ENCODE results near the gene DAPK2.
A peak's percentile ranks its signal among the peaks of the same experiment; 100 is the strongest.
"Not testable (repeated sequence)": the region's sequence is repeated elsewhere in the genome, so short reads cannot be mapped to it uniquely, and the experiment has no call there.

DAPK2 gene

GRCh38 chr15:63915873-63916771 lies 130.2 kb downstream of the DAPK2 start:
- no peak for DNase-seq (ENCODE audit: low read depth in 2 of 2)

- DNase-seq (ENCODE audit: low read depth in 2 of 2) = no peak
Observed at GRCh38 chr15:63915209-63915872, 130.9 kb downstream of the DAPK2 start.

GRCh38 chr15:63913786-63914315 lies 132.4 kb downstream of the DAPK2 start:
- DNase-seq (ENCODE audit: low read depth in 2 of 2) = no peak

GRCh38 chr15:63913336-63913735 lies 132.9 kb downstream of the DAPK2 start:
- no peak for DNase-seq (ENCODE audit: low read depth in 2 of 2)

GRCh38 chr15:63912061-63912615 lies 134.1 kb downstream of the DAPK2 start:
- no peak for DNase-seq (ENCODE audit: low read depth in 2 of 2)

GRCh38 chr15:63911160-63911559 lies 135.1 kb downstream of the DAPK2 start:
- DNase-seq (ENCODE audit: low read depth in 2 of 2) = no peak

GRCh38 chr15:63909819-63910437 lies 136.4 kb downstream of the DAPK2 start:
- peak; percentile 35 to 43 for DNase-seq (ENCODE audit: low read depth in 2 of 2)

GRCh38 chr15:63908991-63909390 lies 137.3 kb downstream of the DAPK2 start:
- DNase-seq (ENCODE audit: low read depth in 2 of 2) = no peak

GRCh38 chr15:63908281-63908680 lies 138.0 kb downstream of the DAPK2 start:
- no peak for DNase-seq (ENCODE audit: low read depth in 2 of 2)

GRCh38 chr15:63907521-63907920 lies 138.8 kb downstream of the DAPK2 start:
- no peak for DNase-seq (ENCODE audit: low read depth in 2 of 2)

- no peak for DNase-seq (ENCODE audit: low read depth in 2 of 2)
Observed at GRCh38 chr15:63906266-63906584, 140.1 kb downstream of the DAPK2 start.

- no peak for DNase-seq (ENCODE audit: low read depth in 2 of 2)
Observed at GRCh38 chr15:63905558-63906265, 140.6 kb downstream of the DAPK2 start.

- no peak for DNase-seq (ENCODE audit: low read depth in 2 of 2)
Observed at GRCh38 chr15:63905131-63905530, 141.2 kb downstream of the DAPK2 start.

GRCh38 chr15:63904042-63904441 lies 142.2 kb downstream of the DAPK2 start:
- no peak for DNase-seq (ENCODE audit: low read depth in 2 of 2)

- DNase-seq (ENCODE audit: low read depth in 2 of 2) = no peak
Observed at GRCh38 chr15:63902671-63903035, 143.6 kb downstream of the DAPK2 start.

GRCh38 chr15:63901912-63902670 lies 144.2 kb downstream of the DAPK2 start:
- no peak for DNase-seq (ENCODE audit: low read depth in 2 of 2)

- no peak for DNase-seq (ENCODE audit: low read depth in 2 of 2)
Observed at GRCh38 chr15:63900306-63900705, 146.0 kb downstream of the DAPK2 start.

GRCh38 chr15:63899606-63900005 lies 146.7 kb downstream of the DAPK2 start:
- DNase-seq (ENCODE audit: low read depth in 2 of 2) = not testable (repeated sequence)

GRCh38 chr15:63899193-63899592 lies 147.1 kb downstream of the DAPK2 start:
- no peak for DNase-seq (ENCODE audit: low read depth in 2 of 2)

- no peak for DNase-seq (ENCODE audit: low read depth in 2 of 2)
Observed at GRCh38 chr15:63896336-63897115, 149.8 kb downstream of the DAPK2 start.

All from fibroblast of skin of left quadriceps (primary cell).